K562 (cell line): ENCODE data around the gene NEUROD4.

Source experiments
- CTCF ChIP-seq, 3 experiments: IDR thresholded peaks in 2 of 3; conservative IDR thresholded peaks in 1 of 3; 2 replicates each; pipeline ENCODE4 v1.5.1; 2011 to 2012; ENCODE audit warnings: low read length in 3 of 3, mild to moderate bottlenecking in 3 of 3, control low read depth in 2 of 3, improper control_type of control experiment in 1 of 3, inconsistent platforms in 1 of 3, low read depth in 1 of 3, mixed read lengths in 1 of 3, moderate library complexity in 1 of 3; ENCODE audit not compliant: insufficient read depth in 2 of 3
- EP400 ChIP-seq: fragments of 450-650 bp; IDR thresholded peaks from 2 replicates; pipeline ENCODE4 v1.6.1; 2017; ENCODE audit warnings: antibody characterized with exemption, mild to moderate bottlenecking, moderate library complexity
- HIVEP1 ChIP-seq: fragments of 250-450 bp; sonication (Bioruptor Pico); IDR thresholded peaks from 2 replicates; pipeline ENCODE4 v1.4.0; 2020; ENCODE audit warnings: mild to moderate bottlenecking
- MTA1 ChIP-seq: fragments of 450-650 bp; IDR thresholded peaks from 2 replicates; pipeline ENCODE4 v1.6.1; 2017; ENCODE audit warnings: borderline replicate concordance
- NR2C2 ChIP-seq, 2 experiments: fragments of 200-800 bp in 1 of 2; sonication (Bioruptor generic) in 1 of 2; sonication (generic) in 1 of 2; formaldehyde crosslinking in 1 of 2; IDR thresholded peaks; 2 replicates each; pipeline versions ENCODE4 v1.6.1 to v1.8.0; 2016 to 2022; ENCODE audit warnings: mild to moderate bottlenecking in 1 of 2, missing compliant biosample characterization in 1 of 2, missing genetic modification characterization in 1 of 2, missing genetic modification reagents in 1 of 2
- RAD21 ChIP-seq, 2 experiments: fragments of 250-450 bp in 1 of 2; fragments of 450-650 bp in 1 of 2; sonication (Bioruptor Pico) in 1 of 2; formaldehyde crosslinking in 1 of 2; IDR thresholded peaks in 1 of 2; conservative IDR thresholded peaks in 1 of 2; 2 replicates each; pipeline versions ENCODE4 v1.4.0 to v1.8.0; 2020 to 2022; ENCODE audit warnings: mild to moderate bottlenecking in 2 of 2, moderate library complexity in 1 of 2
- RAD51 ChIP-seq: fragments of 450-650 bp; IDR thresholded peaks from 2 replicates; pipeline ENCODE4 v1.7.1; 2016; ENCODE audit warnings: low read depth, mild to moderate bottlenecking, borderline replicate concordance
- STAT6 ChIP-seq: sonication (generic); formaldehyde crosslinking; IDR thresholded peaks from 2 replicates; pipeline ENCODE4 v1.8.1; 2023; ENCODE audit warnings: mild to moderate bottlenecking, missing genetic modification reagents
- TARDBP ChIP-seq: fragments of 450-650 bp; IDR thresholded peaks from 2 replicates; pipeline ENCODE4 v1.6.1; 2016
- TOE1 ChIP-seq, 2 experiments: fragments of 450-650 bp in 1 of 2; sonication (generic) in 1 of 2; formaldehyde crosslinking in 1 of 2; IDR thresholded peaks; 2 replicates each; pipeline versions ENCODE4 v1.7.1 to v1.8.0; 2016 to 2022; ENCODE audit warnings: borderline replicate concordance in 2 of 2, mild to moderate bottlenecking in 2 of 2, antibody characterized with exemption in 1 of 2, inconsistent platforms in 1 of 2, low read depth in 1 of 2, missing genetic modification reagents in 1 of 2, moderate library complexity in 1 of 2
- ZHX1 ChIP-seq: fragments of 150-350 bp; conservative IDR thresholded peaks from 2 replicates; pipeline ENCODE4 v1.6.1; 2014; ENCODE audit warnings: low read length
- ZNF175 ChIP-seq: fragments of 200-800 bp; sonication (Bioruptor generic); IDR thresholded peaks from 2 replicates; pipeline ENCODE4 v1.6.1; 2016; ENCODE audit warnings: low read depth, mild to moderate bottlenecking, missing genetic modification characterization, missing compliant biosample characterization
- ZNF232 ChIP-seq: sonication (generic); formaldehyde crosslinking; IDR thresholded peaks from 2 replicates; pipeline ENCODE4 v1.8.0; 2022; ENCODE audit warnings: mild to moderate bottlenecking, missing genetic modification reagents
- ZNF354B ChIP-seq: fragments of 250-450 bp; sonication (Bioruptor Pico); IDR thresholded peaks from 2 replicates; pipeline ENCODE4 v1.4.0; 2020

GRCh38 chr12:54997929-54998522 is 21.7 kb upstream of the NEUROD4 start:
- no peak for TF ChIP-seq CTCF (IDR thresholded peaks at IDR 0.05 in 2 of 3, conservative IDR thresholded peaks at IDR 0.05 in 1 of 3; ENCODE audit: insufficient read depth in 2 of 3, low read depth in 1 of 3, low read length in 3 of 3)
- no peak for TF ChIP-seq TOE1 (IDR thresholded peaks at IDR 0.05; ENCODE audit: borderline replicate concordance)
- TF ChIP-seq TOE1 (CRISPR knock-in tag; IDR thresholded peaks at IDR 0.05; ENCODE audit: borderline replicate concordance, low read depth) = no peak
- no peak for TF ChIP-seq ZNF175 (CRISPR knock-in tag)
- TF ChIP-seq ZHX1 = no peak
- TF ChIP-seq RAD51 = no peak
- no peak for TF ChIP-seq NR2C2 (CRISPR knock-in tag; IDR thresholded peaks at IDR 0.05)
- no peak for TF ChIP-seq NR2C2 (tag; IDR thresholded peaks at IDR 0.05)
- no peak for TF ChIP-seq TARDBP
- no peak for TF ChIP-seq MTA1
- no peak for TF ChIP-seq STAT6 (CRISPR knock-in tag)
- TF ChIP-seq RAD21 (CRISPR knock-in tag; conservative IDR thresholded peaks at IDR 0.05 in 1 of 2, IDR thresholded peaks at IDR 0.05 in 1 of 2) = no peak
- no peak for TF ChIP-seq HIVEP1 (CRISPR knock-in tag)
- no peak for TF ChIP-seq ZNF232 (CRISPR knock-in tag)
- no peak for TF ChIP-seq EP400
- no peak for TF ChIP-seq ZNF354B (CRISPR knock-in tag)
